HG02938 (cell line): ENCODE data around the gene AMMECR1.

Experiments
- ATAC-seq: cut with Tn5 transposase; IDR thresholded peaks from one replicate; pipeline ENCODE4 v1.9.1; 2021; ENCODE audit warnings: mild to moderate bottlenecking, moderate library complexity; ENCODE audit not compliant: unreplicated experiment

The AMMECR1 gene

DNA sequence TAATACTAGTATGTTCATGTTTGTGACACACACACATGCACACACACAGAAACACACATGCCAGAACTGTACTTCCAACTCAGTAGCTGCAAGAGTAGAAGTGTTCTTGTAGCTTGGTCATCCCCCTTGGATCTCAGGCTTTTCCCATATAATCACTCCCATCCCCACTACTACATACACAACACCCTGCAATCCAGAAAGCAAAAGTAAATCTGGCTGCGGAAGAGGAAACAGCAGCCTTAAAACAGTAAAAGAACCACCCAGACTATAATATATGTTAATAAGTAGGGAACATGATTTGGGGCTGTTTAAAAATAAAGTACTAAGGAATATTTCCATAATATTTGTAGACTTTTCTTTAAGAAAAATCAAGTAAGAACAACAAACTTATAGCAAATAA, 103.2 kb downstream of the AMMECR1 start:
- no peak for ATAC-seq

DNA sequence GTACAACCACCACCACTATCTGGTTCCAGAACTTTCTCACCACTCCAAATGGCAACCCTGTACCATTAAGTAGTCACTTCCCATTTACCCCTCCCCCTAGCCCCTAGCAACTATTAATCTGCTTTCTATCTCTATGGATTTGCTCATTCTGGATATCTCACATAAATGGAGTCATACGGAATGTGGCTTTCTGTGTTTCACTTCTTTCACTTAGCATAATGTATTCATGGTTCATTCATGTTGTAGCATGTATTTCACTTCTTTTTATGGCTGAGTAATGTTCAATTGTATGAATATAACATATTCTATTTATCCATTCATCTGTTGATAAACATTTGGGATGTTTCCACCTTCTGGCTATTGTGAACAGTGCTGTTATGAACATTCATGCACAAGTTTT, 104.7 kb downstream of the AMMECR1 start:
- no peak for ATAC-seq

DNA sequence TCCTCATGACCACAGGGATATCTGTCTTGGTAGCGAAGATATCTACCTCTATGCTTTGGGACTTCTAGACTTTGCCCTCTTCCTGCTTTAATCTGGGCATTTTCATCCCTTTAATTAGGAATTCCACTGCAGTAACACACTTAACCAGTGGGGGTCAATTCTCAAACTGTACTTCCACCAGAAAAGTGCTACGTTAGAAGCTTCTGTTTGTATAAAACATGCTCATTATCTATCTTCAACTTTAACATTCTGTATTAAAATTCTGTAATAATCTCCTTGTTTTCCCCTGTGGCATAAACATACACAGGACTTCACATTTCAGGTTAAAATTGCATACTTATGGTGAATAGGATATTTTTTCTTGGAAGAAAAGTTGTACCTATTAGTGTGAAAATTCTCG, 105.6 kb downstream of the AMMECR1 start:
- no peak for ATAC-seq

DNA sequence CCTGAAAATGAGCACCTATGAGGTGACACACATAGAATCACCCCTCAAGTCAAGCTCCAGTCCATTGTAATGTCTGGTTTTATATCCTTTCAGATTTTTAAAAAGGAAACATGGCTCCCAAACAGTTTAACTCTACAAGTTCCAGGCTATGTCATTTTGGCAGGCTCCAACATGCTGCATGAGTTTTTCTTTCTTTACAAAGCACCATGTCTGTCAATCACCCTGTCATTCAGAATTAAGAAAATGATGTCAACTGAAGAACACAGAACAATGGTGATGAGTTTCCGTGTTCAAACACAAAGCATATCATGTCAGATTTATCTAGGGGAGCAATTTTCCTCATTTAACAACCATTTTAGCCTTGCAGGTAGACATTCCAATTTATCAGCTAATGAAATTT, 106.5 kb downstream of the AMMECR1 start:
- ATAC-seq: no peak

DNA sequence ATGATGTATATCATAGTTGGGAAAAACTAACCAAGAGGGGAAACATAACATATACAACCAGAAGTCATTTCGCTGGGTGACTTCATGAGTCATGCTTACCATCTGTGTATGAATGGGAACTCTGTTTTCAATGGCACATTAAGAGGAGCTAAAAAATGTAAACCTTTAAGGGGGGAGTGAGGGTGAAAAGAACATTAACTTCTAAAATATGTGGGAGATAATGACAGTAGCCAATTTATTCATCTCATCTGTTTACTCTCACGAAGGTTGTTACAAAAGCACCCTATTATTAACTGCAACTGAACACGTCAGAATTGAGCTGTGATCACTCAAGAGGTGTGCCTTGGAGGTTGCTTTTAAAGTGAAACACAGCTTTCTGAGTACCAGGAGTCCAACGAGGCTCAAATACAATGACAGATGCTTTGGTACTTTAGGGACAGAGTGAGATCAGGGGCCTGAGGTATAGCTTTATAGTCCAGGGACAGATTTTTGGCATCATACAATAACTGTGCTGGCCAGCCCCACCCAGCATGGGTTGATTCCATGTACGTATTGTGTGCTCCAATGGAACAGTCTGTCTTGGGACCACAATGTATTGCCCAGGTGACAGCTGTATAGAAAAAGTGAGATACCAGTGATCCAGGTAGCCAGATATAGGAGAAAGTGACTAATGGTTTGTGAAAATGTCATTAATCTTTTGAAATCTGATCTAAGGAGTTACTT, 107.3 kb downstream of the AMMECR1 start:
- no peak for ATAC-seq

DNA sequence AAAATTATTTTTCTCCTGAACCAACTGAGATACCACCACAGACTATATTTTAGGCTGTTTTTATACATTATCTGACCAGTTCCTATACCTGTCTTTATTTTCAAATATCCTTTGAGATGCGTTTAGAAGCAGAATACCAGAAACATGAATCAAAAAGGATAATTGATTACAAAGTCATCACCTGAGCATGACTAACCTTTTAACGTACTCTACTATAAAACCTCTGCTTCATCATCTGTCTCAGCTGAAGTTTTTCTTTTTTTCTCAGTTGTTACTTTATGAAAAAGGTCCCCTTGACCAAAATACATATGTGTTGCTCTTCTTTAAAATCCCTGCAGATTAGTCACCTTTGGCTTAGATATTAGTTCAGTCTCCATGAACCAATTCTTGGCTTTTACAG, 109.8 kb downstream of the AMMECR1 start:
- no peak for ATAC-seq

DNA sequence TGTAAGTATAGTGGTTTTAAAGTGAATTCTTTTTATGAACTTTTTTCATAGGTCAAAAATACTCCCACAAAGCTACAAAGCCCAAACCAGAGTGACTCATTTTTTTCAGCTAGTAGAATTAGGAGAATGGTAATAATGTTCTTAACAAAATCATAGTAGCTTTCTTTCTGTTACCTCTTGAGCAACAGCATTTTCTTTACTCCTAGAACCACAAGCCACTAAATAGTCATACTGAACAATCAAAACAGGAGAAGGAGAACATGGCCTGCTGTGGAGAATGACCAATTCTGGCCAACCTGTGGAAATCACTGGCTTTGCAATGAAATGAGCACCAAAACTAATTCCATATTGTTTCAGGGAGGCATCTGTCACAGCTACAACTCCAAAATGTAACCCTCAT, 112.9 kb downstream of the AMMECR1 start:
- ATAC-seq: no peak

DNA sequence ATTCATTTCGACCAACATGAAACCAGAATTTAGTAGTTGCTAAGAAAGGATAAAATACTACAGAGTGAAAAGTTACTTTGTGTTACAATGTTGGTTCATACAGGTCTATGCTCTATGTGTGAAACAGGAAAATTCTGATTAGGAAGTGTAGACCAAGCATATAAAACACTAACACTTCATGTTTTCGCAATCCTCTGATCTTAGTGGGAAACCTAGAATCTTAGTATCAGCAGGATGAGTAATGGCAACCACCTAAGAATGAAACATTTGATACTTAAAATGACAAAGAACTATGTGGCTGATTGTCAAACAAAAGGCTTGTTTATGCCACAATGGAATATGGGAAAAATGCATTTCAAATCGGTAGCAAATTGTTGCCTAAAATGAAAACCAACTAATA, 116.1 kb downstream of the AMMECR1 start:
- no peak for ATAC-seq

DNA sequence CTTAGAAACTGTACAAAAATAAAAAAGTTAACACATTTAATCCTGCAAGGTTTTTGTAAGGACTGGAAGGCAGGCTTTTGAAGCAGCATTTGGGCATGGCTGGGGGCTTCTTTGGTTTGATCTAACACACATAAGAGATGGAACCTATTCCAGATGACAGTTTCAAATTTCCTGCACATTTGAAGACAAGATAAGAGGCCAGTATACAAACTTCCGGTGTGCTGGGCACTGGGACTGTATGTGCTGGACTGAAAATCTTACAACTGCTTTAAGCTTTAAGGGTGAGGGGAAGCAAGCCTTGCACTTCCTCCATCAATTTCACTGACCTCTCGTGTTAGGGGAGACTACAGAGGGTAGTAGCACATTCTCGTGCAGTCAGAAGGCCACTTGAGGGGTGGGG, 122.9 kb downstream of the AMMECR1 start:
- no peak for ATAC-seq

DNA sequence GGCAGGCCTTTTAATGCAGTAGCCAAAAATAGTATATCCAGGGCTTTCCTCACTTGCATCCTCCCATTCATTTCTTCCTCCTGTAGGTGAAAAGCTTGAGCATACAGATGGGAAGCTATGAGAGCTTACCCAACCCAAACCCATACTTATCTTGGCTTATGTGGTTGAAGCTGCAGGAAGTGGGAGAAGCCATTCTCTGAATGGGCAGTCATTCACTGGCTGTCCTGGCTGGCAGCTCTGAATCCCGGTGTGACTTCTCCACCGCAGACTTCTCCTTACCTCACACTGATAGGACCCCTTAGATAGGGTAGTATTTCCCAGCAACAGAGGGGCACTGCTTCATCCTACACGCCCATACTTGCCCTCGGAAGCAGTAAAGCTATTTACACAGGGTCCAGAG, 125.4 kb downstream of the AMMECR1 start:
- no peak for ATAC-seq

DNA sequence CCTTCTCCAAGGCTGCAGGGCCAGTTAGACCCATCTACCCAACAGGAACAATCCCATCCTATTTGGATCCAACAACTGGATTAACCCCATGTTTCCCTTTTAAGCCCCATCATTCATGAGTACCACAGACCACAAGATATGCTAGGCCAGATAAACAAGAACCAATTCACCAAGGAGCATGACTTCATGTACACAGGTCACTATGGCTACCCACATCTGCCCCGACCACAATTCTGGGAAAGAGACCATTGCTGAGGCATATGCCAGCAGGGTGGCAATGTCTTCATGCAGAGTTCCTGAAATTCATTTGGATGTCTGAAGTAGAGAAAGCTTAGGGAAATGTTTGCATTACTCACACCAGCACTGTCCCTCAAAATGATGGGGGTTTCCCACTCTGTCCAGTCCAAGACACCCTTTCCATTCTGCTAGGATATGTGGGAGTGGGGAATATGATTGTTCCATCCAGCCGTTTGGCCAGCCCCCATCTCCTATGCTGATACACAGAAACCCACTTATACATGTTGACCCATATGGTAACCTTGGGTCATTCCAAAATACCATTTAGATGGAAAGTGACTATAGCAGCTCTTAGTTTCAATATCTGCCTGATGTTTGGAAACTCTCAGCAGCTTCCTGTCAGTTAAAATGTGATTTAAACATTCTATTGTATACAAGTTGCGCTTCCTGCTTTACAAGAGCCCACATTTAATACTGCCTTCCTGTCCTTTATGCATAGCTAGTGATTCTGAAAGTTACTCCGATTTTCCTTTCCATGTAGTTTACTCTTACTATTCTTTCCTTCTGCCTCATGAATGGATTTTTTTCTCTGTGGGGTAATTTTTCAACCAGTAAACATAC, 129.0 kb downstream of the AMMECR1 start:
- no peak for ATAC-seq

DNA sequence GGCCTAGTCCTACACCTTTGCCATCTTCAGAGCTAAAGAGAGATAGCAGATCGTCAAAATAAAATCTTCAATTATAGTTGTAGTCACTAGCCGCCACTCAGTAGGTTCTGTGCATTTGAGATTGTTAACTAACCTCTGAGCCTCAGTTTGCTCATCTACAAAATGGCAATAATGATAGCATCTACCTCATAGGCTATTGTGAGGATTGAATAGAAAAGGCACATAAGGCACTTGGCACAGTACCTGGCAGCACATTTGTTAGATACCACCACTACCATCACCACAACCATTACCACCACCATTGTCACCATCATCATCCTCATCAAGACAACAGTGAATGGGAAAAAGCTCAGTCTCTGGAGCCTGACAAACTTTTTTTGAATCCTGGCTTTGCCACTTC, 134.6 kb downstream of the AMMECR1 start:
- ATAC-seq: no peak

DNA sequence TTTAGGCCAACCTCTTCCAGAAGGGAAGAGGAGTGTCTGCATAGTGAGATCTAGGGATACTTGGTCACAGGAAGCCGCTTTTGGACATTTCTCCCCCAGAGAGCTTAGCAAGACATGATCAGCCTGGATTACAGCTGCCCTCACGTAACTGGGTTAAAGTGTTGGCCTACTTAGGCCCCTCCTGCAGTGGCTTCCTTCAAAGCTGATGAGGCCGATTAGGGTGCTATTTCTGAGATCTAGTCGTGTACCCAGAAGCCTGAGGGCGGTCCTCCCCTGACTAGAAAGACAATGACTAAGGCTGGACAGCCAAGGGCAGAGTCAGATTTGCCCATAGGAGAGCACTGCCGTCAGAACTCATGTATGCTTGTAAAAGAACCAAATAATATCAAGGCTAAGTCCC, 135.0 kb downstream of the AMMECR1 start:
- ATAC-seq: no peak

DNA sequence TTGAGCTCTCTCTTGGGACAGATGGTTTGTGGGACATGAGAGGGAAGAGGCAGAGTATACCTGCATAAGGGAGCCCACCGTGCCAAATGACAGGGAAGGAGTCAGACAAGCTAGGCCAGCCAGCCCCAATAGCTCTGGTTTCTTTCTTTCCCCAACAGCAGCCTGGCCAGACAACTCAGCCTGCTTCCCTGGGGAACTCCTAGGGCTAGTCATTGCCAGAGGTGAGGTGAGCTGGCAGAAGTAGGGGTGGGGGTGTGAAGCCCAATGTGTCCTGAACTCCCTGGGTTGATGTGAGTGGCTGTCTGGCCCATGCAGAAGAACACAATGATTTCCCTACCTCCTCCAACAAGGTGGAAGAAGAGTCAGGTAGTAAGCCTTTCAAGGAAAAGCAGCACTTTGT, 135.5 kb downstream of the AMMECR1 start:
- no peak for ATAC-seq

DNA sequence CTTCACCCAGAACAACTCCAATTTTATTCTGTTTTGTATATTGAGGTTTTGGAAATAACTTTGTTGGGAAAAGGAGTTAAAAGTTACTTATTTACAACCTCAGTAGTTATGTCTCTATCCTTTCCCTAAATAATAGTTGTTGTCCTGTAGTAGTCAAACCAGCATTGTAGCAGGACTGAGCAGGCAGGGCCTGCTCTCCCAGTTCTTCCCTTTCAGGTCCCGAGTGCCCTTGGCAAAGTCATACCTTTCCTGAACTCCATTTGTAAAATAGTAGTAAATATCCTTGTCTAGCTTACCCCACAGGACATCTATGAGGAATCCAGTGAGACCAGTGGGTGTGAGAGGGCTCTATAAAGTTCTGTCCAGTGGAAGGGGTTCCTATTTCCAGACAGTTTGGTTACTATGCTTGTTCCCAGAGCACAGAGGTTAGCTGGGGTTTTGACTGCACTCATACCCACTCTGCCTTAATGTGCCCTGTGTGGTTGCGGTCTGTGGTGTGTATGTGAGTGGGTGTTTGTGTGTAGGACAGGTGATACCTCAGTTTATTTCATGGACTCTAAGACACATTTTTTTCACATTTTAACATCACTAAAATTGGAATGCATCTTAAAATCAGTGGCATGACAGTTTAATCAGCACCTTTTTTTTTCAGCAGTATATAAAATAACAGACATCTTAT, 136.3 kb downstream of the AMMECR1 start:
- no peak for ATAC-seq

DNA sequence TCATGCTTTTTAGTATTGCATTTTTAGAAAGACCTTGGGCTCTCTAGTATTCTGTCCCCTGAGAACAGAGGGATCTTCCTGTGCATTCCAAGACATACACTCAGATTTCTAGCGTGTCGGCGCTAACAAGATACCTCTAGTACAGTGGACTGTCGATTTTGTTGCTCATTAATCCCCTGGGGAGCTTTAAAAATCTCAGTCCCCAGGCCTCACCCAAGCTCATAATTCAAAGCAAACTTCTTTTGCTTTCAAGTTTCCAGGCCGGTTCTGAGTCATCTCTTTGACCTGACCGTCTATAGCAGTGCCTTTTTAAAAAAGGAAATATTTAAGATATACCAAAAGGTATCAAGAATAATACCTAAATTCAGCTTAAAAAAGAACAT, 137.0 kb downstream of the AMMECR1 start:
- ATAC-seq: peak; percentile 77

DNA sequence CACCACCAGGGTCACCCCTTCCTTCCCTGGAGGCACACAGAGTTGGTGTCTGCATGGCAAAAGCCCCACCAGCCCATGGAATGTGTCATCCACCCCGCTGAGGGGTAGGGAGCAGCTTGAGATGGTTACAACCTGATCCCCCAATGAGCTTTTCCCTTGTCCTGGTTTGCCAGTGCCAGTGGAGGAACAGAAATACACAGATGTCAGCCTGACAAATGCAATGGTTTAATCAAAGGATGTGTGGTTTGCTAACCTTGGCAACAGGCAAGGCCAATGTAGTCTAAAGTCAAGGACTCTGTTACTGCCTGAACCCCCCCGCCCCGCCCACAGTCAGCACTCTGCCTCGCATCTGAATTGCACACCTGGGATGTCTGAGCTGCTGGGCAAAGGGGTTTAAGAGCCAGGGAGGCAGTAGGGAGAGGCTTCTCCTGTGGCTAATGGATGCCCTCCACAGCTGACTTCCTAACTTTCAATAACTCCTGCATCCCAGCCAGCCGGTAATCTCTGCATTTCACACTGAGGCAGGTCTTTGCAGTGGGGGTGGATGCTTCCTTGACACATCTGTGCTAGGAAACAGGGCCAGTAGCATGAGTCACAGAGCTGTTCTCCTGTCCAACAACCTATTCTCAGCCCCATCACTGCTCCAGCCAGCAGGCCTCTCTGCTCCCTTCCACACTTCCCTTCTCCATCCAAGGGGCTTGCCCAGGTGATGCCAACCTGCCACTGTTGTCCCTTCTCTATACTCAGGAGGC, 137.5 kb downstream of the AMMECR1 start:
- ATAC-seq: peak; percentile 24

DNA sequence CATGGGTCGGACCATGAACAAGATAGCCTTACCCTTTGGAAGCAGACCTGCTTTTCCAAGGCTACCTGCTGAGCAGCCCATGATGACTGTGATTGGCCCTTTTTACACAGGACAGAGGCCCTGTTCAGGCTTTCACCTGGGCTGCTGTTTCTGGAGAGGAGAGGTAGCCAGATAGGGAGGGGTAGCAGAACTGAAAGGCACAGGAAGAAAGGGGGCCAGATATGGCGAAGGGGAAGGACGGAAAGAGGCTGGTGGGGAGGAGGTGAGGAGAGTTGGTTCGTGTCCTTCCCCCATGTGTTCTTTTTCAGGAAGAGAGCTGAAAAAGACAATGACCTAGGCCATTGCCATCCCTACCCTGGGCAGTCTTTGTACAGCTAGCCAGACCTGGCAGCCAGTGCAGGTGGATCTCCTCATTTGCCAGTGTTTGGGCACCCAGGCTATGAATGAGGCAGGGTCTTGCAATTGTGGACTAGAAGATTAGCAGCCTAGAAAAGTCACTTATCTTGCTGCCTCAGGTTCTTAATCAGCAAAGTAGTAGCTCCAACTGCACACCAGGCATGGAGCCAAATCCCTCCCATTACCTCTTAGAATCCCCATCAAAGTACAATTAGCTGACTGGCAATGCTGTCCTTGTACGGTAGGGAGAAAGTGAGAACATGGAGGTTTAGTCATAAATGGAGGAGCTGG, 139.6 kb downstream of the AMMECR1 start:
- no peak for ATAC-seq

DNA sequence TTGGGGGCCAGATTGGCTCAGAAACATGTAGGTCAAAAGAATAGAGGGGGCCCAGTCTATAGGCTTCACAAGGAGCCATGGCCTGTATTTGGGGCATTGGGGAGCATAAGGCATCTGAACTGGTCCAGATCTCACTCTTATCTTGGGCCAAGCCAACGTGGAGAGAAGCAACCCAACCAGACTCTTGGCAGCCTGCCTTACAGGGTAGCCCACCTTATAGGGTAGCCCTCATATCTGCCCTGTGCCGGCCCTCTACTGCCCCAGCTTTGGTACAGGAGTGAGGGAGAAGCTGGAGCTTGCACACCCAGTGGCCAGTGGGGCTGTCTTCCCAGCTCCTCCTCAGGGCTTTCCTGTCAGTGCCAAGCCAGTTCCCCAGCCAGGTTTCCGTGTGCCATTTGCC, 142.2 kb downstream of the AMMECR1 start:
- ATAC-seq: no peak

DNA sequence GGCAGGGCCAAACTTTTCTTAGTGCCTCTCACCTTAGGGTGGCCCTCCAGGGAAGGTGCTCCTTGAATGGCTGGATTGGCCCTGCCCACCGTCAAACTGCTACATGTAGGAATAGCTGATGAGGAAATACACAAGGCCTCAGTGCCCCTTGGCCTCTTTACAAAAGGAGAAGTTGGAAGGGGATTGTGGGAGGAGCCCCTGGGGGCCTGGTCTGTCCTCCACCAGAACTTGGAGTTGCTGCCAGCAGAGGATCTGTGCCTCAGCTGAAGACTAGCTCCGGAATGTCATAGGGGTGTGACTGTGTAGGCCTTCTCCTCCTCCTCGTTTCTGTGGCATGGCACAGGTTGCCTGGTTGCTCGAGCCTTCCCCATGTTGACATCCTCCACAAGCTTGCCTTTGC, 142.7 kb downstream of the AMMECR1 start:
- no peak for ATAC-seq
